ENCODE measurements around the gene PAM.

- TF ChIP-seq CTCF (IDR thresholded peaks at IDR 0.05) (no peak), POLR2AphosphoS5 (IDR thresholded peaks at IDR 0.05) (no peak)
Measured at GRCh38 chr5:102858808-102859207, 103.7 kb downstream of the PAM start.
